ENCODE data around the gene MRC1. TPM values are rescaled to one million over a fixed set of nuclear protein-coding genes. Genes with fewer than 3 reads are reported as not detected.

MRC1 gene
- total and polyA plus RNA-seq, 3 donors from 2014 or later, result 17.3 to 29.5 (median 20.4) TPM

- H3K4me1 ChIP-seq, result no peaks in the 10 kb centered on the region
- WGBS, 2 donors, result 93% methylated on average over 4 of the region's 4 CpGs
- H3K27ac ChIP-seq, result no peak overlapping the region
- no peak overlapping the region for H3K4me3 ChIP-seq
- H3K36me3 ChIP-seq (ENCODE audit: low read depth, missing control alignments), result no peaks in the 10 kb centered on the region
- H3K27me3 ChIP-seq, result no peaks in the 10 kb centered on the region
- TF ChIP-seq CTCF (IDR thresholded peaks at IDR 0.05) (no peak), POLR2A (IDR thresholded peaks at IDR 0.05) (no peak)
- DNase-seq, result no peak
- intact Hi-C loops (cut with DNase I; ENCODE audit: low total_unique reads), result no loop called here
- H3K9me3 ChIP-seq, result no peaks in the 10 kb centered on the region
Observed at GRCh38 chr10:17907641-17908040, 98.5 kb downstream of the MRC1 start.

DNA sequence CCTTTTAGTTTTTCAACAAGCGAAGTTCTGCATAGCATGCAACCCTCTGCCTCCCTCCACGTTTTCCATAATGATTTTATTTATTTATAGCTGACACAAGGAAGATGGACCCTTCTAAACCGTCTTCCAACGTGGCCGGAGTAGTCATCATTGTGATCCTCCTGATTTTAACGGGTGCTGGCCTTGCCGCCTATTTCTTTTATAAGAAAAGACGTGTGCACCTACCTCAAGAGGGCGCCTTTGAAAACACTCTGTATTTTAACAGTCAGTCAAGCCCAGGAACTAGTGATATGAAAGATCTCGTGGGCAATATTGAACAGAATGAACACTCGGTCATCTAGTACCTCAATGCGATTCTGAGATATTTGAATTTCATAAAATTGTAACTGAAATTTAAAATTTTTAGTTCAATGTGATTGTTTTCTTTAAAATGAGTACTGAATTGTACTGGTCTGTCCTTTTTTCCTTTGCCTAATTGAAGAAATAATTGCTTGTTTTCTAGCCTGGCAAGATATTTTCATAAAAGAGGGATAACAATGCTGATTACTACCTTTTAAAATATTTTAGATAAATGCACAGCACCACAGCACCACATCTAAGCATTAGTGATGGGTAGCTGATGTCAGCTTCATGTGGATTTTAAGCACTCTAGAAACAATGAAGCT is 101.1 kb downstream of the MRC1 start:
- H3K36me3 ChIP-seq (ENCODE audit: low read depth, missing control alignments), result no peaks in the 10 kb centered on the region
- no peaks in the 10 kb centered on the region for H3K27me3 ChIP-seq
- H3K9me3 ChIP-seq, result no peaks in the 10 kb centered on the region
- no peak for TF ChIP-seq POLR2A (IDR thresholded peaks at IDR 0.05)
- peak in 2 of 3 experiments; percentile 37 to 54 for TF ChIP-seq CTCF (IDR thresholded peaks at IDR 0.05)
- peak; percentile 59 for DNase-seq
- H3K4me1 ChIP-seq, result no peaks in the 10 kb centered on the region
- 30 to 40% methylated on average over 12 of the region's 12 CpGs for WGBS, 2 donors
- intact Hi-C loops (cut with DNase I; ENCODE audit: low total_unique reads), result no loop called here
- H3K4me3 ChIP-seq, result no peak overlapping the region
- no peak overlapping the region for H3K27ac ChIP-seq

GRCh38 chr10:17912754-17913153 is 103.6 kb downstream of the MRC1 start:
- no peak overlapping the region for H3K4me3 ChIP-seq
- 56 to 65% methylated on average over 4 of the region's 4 CpGs for WGBS, 2 donors
- no peak overlapping the region for H3K27ac ChIP-seq
- H3K36me3 ChIP-seq (ENCODE audit: low read depth, missing control alignments), result no peaks in the 10 kb centered on the region
- TF ChIP-seq POLR2A (IDR thresholded peaks at IDR 0.05), result no peak
- TF ChIP-seq CTCF (IDR thresholded peaks at IDR 0.05), result no peak
- no peaks in the 10 kb centered on the region for H3K9me3 ChIP-seq
- no peaks in the 10 kb centered on the region for H3K27me3 ChIP-seq
- intact Hi-C loops (cut with DNase I; ENCODE audit: low total_unique reads), result no loop called here
- H3K4me1 ChIP-seq, result no peaks in the 10 kb centered on the region
- DNase-seq, result no peak

DNA sequence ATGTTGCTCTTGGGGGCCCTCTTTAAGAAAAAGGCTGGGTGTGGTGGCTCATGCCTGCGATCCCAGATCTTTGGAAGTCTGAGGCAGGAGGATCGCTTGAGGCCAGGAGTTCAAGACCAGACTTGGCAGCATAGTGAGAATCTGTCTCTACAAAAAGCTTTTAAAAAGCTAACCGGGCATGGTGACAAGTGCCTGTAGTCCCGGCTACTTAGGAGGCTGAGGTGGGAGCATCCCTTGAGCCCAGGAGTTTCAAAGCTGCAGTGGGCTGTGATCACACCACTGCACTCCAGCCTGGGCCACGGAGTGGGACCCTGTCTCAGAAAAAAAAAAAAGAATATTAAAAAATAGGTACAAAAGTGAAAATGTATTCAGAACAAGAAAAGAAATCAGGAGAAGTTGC is 104.5 kb downstream of the MRC1 start:
- Histone ChIP-seq H3K27me3 (no peaks in the 10 kb centered on the region), H3K4me3 (no peak overlapping the region), H3K4me1 (no peaks in the 10 kb centered on the region), H3K27ac (no peak overlapping the region), H3K36me3 (ENCODE audit: low read depth, missing control alignments) (no peaks in the 10 kb centered on the region), H3K9me3 (no peaks in the 10 kb centered on the region)
- intact Hi-C loops (cut with DNase I; ENCODE audit: low total_unique reads), result no loop called here
- no peak for DNase-seq
- TF ChIP-seq CTCF (IDR thresholded peaks at IDR 0.05) (no peak), POLR2A (IDR thresholded peaks at IDR 0.05) (no peak)
- 71 to 77% methylated on average over 5 of the region's 5 CpGs for WGBS, 2 donors

All from testis (tissue), 3 donors.